NCI-H187 treated with DMSO at 0.1 percent for 48 hours (cell line): ENCODE measurements around the gene PIP5KL1.
A peak's percentile ranks its signal among the peaks of the same experiment; 100 is the strongest.

Source experiments
- DNase-seq: peaks from one replicate; lab custom pipeline; 2025; lab: John Stamatoyannopoulos, UW

The PIP5KL1 gene, protein sequence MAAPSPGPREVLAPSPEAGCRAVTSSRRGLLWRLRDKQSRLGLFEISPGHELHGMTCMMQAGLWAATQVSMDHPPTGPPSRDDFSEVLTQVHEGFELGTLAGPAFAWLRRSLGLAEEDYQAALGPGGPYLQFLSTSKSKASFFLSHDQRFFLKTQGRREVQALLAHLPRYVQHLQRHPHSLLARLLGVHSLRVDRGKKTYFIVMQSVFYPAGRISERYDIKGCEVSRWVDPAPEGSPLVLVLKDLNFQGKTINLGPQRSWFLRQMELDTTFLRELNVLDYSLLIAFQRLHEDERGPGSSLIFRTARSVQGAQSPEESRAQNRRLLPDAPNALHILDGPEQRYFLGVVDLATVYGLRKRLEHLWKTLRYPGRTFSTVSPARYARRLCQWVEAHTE

DNA sequence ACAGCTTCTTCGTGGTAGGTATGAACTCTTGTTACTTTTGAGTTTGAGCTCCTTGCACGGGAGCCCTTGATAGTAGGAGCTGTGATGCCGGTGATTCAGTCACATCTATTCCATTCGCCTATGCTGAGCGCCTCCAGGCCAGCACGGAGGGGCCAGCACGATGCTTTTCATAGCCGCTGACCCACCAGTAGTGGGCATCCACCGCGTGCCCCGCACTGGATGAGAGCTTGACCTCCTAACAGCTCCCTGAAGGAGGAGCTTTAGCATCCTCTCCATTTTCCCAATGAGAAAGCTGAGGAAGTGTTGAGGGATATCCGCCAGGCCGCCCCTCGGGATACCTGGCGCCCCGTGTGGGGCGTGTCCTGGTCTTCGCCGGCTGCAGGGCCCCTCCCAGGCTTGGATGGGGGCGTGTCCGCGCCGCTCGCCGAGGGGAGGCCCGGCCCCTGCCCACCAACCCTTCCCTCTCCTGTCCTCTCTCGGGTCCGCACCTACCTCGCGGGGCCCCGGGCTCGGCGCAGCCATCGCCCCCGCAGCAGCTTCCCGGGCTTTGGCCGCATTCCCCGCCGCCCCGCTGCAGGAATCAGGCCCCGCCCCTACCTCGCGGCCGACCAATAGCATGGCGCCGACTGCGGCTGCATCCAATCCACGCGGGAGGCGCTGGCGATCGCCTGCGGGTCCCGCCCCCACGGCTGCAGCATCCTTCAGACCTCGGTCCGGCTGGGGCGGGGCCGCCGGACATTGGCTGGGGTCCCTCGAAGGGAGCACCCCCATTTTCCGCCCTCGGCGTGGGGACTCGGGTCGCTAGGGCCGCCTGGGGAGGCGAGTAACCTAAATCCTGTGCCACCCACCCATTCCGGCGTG, at the start of gene PIP5KL1:
Gene PIP5KL1 (minus strand): TSS at position 547 of the 861 bp plus-strand sequence. CDS start 25 bp downstream, at position 522.
- DNase-seq = no peak

DNA sequence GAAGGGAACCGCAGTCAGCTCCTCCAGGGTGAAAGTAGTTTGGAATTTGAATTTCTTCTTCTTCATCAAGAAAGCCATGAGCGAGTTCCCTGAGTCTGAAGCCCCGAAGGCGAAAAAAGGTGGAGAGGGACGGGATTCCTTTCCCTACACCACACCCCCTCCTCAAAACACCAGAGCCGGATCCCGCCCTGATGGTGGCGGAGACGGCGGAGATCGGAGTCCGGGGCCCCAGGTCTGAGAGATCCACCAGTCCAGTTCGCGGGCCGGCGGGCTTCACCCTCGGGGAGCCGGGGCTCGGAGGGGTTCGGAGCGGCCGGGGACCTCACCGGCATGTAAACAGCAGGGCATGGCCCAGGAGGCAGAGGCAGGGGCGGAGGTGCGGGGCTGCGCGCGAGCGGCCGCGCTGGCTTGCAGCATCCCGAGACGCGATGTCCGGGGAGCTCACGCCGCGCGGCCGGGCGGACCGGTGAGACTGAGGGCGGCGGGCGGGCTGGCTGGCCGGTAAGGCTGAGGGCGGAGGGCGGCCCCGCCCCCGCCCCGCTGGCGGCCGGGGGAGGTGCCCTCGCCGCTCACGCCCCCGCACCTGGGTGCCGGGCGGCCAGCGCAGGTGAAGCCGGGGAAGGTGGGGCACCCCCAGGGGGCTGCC, 49.6 kb upstream of the PIP5KL1 start:
- DNase-seq = no peak

DNA sequence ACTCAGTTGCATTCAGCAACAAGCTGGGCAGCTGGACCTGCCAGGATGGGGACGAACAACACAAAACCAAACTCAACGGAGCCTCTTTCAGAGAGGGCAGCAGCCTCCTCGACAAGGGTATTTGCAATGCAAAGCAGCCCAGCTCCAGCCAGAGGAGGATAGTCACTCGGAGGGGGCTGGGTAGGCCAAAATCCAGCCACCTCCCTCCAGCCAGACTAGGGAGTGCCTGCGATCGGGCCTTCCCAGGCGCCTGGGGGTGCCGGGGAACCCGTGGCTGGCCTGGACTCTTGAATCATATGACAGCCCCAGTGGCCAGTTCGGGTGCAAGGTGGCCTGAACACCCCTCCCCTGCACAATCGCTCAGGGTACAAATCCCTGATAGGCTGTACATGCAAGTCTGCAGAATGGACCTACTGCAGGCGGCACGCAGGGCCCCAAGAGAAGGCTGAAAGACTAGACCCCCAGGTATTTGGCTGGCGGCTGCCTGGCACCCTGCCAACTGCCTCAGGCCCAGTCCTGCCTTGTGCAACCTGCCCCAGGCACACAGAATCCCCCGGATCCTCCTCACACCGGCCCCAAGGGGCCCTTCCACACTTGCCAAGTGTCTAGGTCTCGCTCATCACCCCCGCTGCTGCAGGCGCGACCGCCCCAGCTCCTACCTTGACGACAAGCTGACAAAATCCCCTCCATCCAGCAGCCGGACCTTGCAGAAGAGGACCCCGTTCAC, 48.9 kb upstream of the PIP5KL1 start:
- DNase-seq = no peak

DNA sequence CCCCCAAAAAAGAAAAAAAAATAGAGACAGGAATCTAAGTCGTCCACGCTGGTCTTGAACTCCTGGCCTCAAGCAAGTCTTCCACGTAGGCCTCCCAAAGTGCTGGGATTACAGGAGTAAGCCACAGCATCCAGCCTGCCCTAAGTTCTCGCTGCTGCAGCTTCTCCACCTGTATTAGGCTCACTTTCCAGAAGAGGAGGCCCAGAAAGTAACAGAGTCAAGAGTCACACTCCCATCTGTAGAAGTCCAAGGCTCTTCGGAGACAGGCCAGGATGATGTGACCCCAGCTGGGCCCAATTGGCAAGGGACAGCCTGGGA, 48.4 kb upstream of the PIP5KL1 start:
- no peak for DNase-seq

DNA sequence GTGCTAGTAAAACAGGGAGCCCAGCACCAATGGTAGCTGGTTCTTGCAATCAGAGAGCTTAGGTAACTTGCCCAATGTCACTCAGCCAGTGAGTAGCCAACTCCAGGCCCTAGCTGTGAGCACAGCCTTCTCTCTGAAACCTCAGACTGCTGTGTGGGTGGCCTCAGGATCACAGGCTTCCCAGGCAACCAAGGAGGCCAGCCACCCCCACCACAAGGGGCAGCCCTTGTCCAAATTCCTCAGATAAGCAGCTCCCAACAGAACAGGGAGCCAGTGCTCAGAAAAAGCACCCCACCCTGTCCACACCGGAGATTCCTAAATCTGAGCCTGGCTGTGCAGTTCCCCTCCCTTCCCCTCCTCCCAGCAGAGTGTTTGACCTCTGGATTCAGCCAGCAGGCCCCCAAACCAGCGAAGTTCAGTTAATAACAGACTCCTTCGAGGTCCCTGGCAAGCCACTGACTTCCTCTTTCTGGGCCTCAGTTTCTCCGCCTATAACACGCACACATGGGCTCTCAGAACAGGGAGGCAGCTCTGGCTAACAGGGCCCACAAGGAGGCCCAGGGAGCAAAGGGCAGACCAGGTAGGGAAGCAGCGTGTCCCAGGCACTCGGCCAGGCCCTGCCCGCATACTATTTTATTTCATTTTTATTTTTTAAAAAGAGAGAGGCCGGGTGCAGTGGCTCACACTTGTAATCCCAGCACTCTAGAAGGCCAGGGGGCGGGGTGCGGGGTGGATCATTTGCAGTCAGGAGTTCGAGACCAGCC, 47.5 kb upstream of the PIP5KL1 start:
- DNase-seq = no peak

DNA sequence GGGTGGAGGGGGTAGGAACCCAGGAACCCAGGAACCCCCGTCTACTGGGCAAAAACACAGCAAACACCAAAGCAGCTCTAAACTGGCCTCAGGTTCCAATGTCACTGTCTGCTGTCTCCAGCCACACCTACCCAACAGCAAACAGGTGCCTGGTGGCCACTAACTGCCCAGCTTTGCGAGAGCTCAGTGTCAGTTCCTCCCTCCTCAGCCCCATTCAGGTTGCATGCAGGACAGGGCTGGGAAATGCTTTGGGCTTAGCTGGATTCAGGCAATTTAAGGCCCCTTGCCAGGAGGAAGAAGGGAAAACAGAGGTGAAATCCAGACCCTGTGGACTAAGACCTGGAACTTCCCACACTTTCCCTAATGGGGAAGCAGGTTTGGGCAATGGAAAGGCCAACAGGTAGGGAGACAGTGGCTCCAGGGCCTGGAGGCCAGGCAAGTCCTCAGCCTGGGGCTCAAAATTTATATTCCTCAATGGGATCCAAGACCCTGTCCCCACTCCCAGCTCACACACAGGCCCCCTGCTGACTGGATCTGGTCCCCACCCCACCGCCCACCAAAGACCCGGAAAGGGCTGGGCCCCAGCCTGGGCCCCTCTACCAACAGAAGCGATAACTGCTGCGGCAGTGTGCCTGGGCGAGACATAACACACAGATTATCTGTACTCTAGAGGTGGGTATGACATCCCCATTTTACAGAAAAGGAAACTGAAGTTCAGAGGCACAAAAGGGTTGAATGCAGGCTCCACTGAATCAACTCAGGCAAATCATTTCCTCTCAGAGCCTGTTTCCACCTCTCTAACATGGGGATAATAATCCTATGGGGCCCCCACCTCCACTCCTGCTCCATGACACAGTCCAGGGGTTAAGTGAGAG, 46.7 kb upstream of the PIP5KL1 start:
- no peak for DNase-seq

DNA sequence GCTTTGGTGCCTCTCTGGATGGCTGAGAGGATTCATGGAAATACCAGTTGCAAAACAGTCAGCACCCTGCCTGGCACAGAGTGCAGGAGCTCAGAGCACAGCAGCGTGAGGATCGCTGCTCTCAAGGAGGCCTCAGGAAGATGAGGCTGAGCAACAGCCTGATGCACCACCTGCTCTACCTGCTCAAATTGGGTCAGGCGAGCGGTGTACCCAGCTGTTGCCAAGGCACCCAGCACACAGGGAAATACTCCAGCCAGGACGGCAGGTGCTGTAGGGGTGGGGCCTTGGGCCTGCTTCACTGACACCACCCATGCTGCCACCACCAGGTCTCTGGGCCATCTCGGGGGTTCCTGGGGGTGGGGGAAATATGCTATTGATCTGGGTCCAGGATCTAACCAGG, 45.9 kb upstream of the PIP5KL1 start:
- peak; percentile 48 for DNase-seq

DNA sequence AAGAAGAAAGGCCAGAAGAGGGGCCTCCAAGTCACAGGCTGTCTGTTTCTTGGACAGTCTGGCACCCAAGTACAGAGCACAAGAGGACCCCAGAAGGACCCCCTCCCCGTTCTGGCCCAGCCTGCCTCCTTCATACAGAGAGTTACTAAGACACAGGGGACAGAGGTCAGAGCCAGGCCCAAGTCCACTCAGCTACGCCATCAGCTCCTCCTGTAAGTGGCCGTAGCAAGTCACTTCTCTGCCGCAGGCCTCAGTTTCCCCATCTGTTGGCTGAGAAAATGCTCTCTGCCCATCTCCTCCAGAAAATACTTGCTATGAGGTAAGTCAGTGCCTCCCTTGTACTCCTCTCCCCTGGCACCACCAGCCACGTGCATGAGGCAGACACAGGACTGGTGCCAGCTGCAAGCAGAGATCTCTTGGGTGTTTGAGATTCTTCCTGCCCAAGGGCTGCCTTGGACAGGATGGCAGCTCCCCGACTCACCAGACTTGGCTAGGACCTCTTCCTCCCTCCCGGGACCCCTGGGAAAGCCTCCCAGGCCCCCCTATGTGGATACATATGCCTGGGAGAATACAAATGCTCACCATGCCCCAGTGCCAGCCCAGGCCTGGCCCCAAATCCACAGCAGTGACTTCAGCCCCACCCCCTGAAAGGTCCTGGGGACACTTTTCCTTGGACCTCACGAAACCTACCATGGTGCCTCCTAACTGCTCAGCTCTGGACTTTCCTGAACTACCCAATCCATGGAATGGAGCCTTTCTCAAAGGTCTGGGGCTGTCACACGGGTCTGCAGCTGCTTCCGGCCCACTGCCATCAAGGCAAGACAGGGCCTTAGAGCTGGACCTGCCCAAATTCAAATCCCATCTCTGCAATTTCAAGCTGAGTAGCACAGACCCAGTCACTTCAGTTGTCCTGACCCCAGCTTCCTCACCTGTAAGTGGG, 45.1 kb upstream of the PIP5KL1 start:
- DNase-seq = no peak

DNA sequence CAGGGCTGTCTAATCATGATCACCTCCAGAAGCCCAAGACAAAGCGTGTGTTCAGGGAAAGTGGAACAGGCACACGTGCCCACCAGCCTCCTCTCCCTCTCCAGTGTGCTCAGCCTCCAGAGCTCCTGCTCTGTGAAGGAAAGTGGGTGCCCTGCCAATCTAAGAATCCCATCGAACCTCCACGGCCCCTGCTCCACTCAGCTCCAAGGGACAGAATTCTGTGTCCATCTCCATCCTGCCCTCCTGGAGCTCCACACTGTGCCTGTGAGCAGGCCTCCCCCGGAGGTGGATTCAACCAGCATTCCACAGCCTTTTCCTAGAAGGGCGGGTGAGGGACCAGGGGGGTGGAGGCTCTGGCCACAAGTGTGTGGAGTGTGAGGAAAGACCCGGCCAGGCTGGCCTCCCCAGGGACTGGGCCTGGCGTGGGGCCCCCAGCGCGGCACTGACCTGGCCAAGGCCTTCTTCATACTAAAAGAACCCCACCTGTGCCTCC, 44.2 kb upstream of the PIP5KL1 start:
- no peak for DNase-seq

DNA sequence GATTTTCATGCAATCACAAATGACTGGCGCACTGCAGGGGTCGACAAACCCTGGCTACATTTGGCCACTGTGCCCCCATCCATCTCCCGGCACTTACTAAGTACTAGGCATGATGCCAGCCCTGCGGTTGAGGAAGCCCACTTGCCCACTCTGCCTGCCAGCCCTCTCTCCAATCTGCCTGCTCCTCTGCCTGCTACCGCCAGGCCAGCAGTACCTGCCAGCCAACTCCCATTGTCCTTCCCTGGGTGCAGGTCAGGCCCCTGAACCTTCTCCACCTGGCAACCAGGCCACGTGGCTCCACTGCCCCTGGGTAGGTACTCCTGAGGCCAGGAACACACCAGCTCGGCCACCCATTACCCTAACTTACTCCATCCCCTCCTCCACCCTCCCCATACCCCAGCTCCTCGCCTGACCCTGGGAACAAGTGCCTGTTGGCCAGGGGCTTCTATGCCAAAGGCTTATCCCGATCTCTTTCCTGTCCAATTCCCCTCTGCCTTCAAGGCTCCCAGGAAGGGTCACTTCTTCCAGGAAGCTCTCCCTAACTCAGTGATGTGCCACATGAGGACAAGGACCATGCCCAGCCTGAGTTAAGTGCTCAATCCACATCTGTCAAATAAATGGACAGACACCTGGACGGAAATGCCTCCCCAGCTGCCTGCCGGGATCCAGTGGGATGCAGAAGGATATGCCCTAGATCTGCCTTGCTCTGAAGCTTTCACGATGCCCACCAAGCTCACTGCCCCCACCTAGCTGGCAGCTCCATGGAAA, 43.6 kb upstream of the PIP5KL1 start:
- DNase-seq = no peak

DNA sequence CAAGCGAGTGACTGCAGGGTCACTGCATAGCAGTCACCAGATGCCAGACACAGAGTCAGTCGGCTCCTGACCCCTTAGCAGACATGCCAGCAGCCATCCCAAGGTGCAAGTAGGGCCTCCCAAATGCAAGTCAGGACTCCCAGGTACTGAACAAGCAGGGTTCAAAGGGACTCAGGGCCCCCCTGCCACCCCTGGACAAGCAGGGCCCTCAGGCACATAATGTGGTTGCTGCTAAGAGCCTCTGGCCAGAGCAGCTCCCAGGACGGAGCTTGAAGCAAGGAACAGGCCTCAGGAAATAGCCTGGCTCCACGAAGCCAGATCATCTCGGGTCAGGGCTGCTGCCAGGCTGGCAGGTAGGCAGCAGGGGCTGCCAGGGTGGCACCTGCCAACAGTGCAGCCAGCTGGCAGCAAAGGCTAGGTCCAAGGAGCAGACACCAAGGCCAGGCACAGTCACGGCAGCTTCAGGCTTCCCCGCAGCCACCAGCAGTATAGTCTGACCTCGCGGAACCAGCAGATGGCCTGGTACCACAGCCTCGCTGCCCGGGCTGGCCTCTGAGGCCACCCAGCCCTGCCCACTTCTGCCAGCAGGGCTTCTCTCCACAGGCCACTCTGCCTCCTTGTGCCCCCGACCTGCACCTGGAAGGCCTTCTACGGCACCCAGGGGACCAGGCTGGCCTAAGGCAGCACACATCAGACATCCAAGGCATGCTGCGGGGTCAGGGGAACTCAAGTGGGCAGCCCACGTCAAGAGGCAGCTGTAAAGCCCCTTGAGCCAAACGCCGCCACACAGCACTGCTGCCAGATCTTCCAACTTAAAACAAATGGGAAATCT, 42.8 kb upstream of the PIP5KL1 start:
- DNase-seq = no peak

DNA sequence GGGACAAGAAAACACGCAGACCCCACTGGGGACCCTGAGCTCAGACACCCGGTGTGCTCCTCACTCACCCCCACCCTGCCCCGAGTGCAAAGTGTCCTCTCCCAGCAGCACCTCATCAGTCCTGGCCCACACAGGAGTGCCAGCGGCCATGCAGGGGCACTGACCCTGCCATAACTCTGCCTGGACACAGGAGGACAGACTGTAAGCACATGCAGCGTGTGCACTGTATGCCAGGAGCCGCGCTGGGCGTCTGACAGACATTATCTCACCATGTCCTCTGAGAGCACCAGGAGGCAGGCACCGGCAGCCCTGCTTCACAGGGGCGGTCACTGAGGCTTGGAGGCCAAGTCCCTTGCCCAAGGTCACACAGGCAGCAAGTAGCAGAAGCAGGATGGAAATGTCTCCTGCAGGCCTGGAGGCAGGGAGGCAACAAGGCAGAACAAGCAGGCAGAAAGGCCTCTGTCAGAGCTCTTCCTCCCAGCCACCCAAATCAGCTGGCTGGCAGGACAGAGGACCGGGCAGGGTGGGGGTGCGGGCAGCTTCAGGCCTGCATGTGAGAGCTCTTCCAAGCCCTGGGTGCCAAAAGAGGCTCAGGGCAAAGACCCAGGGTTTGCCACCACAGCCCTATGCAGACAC, 41.8 kb upstream of the PIP5KL1 start:
- DNase-seq = no peak

DNA sequence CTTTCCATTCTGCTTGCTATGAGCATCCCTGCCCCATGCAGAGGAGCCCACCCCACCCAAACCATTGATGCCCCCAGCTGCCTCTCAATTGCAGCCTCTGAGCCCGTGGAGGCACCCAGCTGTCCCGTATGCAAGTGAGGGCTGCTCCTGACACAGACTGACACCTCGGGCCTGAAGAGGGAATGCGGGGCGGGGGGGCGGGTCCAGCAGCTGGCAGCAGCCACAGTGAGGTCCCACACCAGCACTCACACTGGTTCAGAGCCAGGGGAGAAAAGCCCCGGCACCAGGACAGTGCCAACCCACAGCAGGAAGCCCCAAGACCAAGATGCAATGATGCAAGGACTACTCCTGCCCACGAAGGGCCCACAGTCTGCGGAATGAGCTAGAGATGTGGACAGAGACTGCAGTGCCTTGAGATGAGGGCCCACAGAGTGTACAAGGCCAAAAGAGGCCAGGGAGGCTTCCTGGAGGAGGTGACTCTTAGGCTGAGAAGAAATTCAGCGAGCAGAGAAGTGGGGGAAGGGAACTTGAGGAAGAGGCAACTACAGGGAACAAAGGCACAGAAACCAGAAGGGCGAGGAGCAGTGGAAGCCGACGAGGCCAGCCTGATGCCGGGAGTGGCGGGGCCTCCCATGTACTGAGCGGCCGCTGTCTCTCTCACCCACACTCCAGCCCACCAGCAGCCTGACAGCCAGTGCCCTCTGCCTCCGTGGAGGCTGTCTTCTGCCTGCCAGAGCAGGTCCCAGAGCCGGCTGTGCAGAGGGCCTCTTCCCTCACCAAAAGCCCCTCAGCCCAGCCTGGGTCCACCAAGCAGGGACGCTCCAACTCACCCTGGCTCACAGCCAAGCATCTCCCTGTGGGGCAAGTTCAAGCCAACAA, 41.0 kb upstream of the PIP5KL1 start:
- DNase-seq = no peak

DNA sequence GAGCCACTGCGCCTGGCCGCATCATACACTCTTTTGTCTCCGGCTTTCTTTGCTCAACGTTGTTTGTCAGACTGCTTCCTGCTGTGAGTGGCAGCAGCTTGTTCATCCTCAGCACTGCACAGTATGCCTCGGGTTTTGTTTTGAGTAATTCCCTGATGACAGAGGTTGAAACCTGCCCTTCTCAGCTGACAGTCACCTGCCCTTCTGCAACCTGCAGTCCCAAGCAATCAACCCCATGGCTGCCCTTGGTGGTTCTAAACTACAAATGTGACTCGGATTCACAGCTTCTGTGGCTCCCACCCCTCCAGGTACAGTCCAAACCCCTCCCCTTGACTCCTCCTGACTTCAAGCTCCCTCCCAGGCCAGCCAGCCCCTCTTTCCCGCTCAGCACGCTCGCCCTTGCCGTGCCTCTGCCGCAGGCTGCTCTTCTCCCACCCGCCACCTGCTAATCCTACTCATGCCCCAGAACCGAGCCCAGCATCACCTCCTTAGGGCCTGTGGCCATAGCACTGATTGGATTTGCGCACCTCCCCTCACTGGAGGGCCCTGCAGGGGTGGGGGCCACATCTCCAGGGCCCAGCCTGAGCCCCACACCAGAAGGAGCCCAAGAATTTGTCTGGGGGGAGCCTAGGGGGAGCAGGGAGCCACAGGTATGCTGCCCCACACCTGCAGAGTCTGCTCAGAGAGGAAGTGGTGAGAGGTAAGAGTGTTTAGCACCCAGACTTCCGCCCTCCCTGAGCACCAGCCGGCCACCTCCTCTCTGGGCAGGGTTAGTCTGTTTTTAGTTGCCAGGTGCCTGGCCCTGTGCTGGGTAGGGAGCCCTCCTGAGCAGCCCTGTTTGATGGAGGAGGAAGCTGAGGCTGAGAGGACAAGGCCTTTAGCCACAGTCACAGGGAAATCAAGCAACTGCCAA, 40.1 kb upstream of the PIP5KL1 start:
- DNase-seq = peak; percentile 49
